Upper lobe of left lung (tissue), 4 donors: ENCODE results near the gene NCAM2.

Source experiments
- POLR2A ChIP-seq, 4 donors: fragments of 450-650 bp; IDR thresholded peaks; one replicate each; pipeline ENCODE4 v1.5.1; 2016 to 2017; ENCODE audit warnings: antibody characterized with exemption in 4 of 4, mild to moderate bottlenecking in 2 of 4
- POLR2AphosphoS5 ChIP-seq, 2 donors: sonication (generic); formaldehyde crosslinking; IDR thresholded peaks; one replicate each; pipeline ENCODE4 v1.5.1; 2017; ENCODE audit warnings: antibody characterized with exemption in 2 of 2
- TF ChIP-seq, protein P1 (sequence below), 6 experiments: fragments of 450-650 bp in 4 of 6; fragments of 200-600 bp in 2 of 6; sonication (generic) in 2 of 6; IDR thresholded peaks; one replicate each; pipeline ENCODE4 v1.5.1; 2016 to 2019; ENCODE audit warnings: antibody characterized with exemption in 6 of 6

- TF ChIP-seq, protein P1, sequence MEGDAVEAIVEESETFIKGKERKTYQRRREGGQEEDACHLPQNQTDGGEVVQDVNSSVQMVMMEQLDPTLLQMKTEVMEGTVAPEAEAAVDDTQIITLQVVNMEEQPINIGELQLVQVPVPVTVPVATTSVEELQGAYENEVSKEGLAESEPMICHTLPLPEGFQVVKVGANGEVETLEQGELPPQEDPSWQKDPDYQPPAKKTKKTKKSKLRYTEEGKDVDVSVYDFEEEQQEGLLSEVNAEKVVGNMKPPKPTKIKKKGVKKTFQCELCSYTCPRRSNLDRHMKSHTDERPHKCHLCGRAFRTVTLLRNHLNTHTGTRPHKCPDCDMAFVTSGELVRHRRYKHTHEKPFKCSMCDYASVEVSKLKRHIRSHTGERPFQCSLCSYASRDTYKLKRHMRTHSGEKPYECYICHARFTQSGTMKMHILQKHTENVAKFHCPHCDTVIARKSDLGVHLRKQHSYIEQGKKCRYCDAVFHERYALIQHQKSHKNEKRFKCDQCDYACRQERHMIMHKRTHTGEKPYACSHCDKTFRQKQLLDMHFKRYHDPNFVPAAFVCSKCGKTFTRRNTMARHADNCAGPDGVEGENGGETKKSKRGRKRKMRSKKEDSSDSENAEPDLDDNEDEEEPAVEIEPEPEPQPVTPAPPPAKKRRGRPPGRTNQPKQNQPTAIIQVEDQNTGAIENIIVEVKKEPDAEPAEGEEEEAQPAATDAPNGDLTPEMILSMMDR (IDR thresholded peaks at IDR 0.05), result no peak
- TF ChIP-seq POLR2AphosphoS5 (IDR thresholded peaks at IDR 0.05), result no peak
- TF ChIP-seq POLR2A (IDR thresholded peaks at IDR 0.05), result no peak
Measured at GRCh38 chr21:21114461-21114860, 116.3 kb downstream of the NCAM2 start.
